GM23338 (cell line): ENCODE data around the gene CAMSAP2. TPM values are rescaled to one million over a fixed set of nuclear protein-coding genes. Genes with fewer than 3 reads are reported as not detected.

Experiments used
- ATAC-seq: fragments of 200-7000 bp; cut with Tn5 transposase; 3 replicates; pipeline ENCODE4 v1.9.1; 2020
- DNase-seq: peaks from one replicate; pipeline ENCODE4 v3.0.0-alpha.2; 2015; ENCODE audit warnings: low spot score
- H2AFZ ChIP-seq: fragments of 200-600 bp; sonication (generic); 2 replicates; pipeline ENCODE4 v1.8.0; 2016; ENCODE audit warnings: antibody characterized with exemption, mild to moderate bottlenecking, moderate library complexity
- H3F3A ChIP-seq: fragments of 200-600 bp; sonication (generic); replicated peaks from 2 replicates; pipeline ENCODE4 v1.8.0; 2017; ENCODE audit warnings: antibody characterized with exemption, mixed run types, low read depth
- H3K27ac ChIP-seq: fragments of 200-600 bp; sonication (generic); 2 replicates; pipeline ENCODE4 v1.6.1; 2016; ENCODE audit warnings: low read depth
- H3K27me3 ChIP-seq: fragments of 200-600 bp; sonication (generic); 2 replicates; pipeline ENCODE4 v1.8.0; 2016; ENCODE audit warnings: mild to moderate bottlenecking, mixed run types, moderate library complexity; ENCODE audit not compliant: insufficient read depth
- H3K36me3 ChIP-seq: fragments of 200-600 bp; sonication (generic); 2 replicates; pipeline ENCODE4 v1.8.0; 2016; ENCODE audit warnings: mild to moderate bottlenecking; ENCODE audit not compliant: insufficient read depth
- H3K4me1 ChIP-seq: fragments of 200-600 bp; sonication (generic); 2 replicates; pipeline ENCODE4 v1.8.0; 2016; ENCODE audit warnings: mild to moderate bottlenecking, moderate library complexity; ENCODE audit not compliant: insufficient read depth
- H3K4me2 ChIP-seq: fragments of 200-600 bp; sonication (generic); 2 replicates; pipeline ENCODE4 v1.7.1; 2017; ENCODE audit warnings: mixed run types
- H3K4me3 ChIP-seq: fragments of 200-600 bp; sonication (generic); 2 replicates; pipeline ENCODE4 v1.6.1; 2016; ENCODE audit warnings: mixed run types
- H3K79me2 ChIP-seq: fragments of 200-600 bp; sonication (generic); replicated peaks from 2 replicates; pipeline ENCODE4 v1.8.0; 2017; ENCODE audit warnings: mild to moderate bottlenecking; ENCODE audit not compliant: insufficient read depth
- H3K9me2 ChIP-seq: fragments of 200-600 bp; sonication (generic); 2 replicates; pipeline ENCODE4 v1.8.0; 2017; ENCODE audit not compliant: insufficient read depth
- H4K20me1 ChIP-seq: fragments of 200-600 bp; sonication (generic); replicated peaks from 2 replicates; pipeline ENCODE4 v1.8.0; 2017; ENCODE audit warnings: mild to moderate bottlenecking; ENCODE audit not compliant: insufficient read depth
- H3K27ac Mint-ChIP-seq: 2 replicates; pipeline ENCODE4 v1.8.0; 2020; ENCODE audit warnings: inconsistent platforms, mild to moderate bottlenecking, moderate library complexity, mixed read lengths
- H3K27me3 Mint-ChIP-seq: 3 replicates; pipeline ENCODE4 v1.8.0; 2022; ENCODE audit warnings: low read depth, mild to moderate bottlenecking, moderate library complexity, mixed read lengths, inconsistent platforms; ENCODE audit not compliant: insufficient read depth, poor library complexity
- H3K36me3 Mint-ChIP-seq: 3 replicates; pipeline ENCODE4 v1.8.0; 2021; ENCODE audit warnings: low read depth, mild to moderate bottlenecking, inconsistent platforms, moderate library complexity, mixed read lengths
- H3K4me1 Mint-ChIP-seq: 3 replicates; pipeline ENCODE4 v1.8.0; 2020; ENCODE audit warnings: mild to moderate bottlenecking, inconsistent platforms, mixed read lengths
- H3K4me3 Mint-ChIP-seq: 3 replicates; pipeline ENCODE4 v1.8.0; 2021; ENCODE audit warnings: moderate library complexity, mild to moderate bottlenecking, inconsistent platforms, mixed read lengths
- H3K9me3 Mint-ChIP-seq: 3 replicates; pipeline ENCODE4 v1.8.0; 2020; ENCODE audit warnings: moderate library complexity, mild to moderate bottlenecking, inconsistent platforms, mixed read lengths
- CREB1 ChIP-seq: fragments of 250-450 bp; sonication (Bioruptor Pico); IDR thresholded peaks from 2 replicates; pipeline ENCODE4 v1.5.0; 2020; ENCODE audit warnings: low read depth, mild to moderate bottlenecking, moderate library complexity
- ETS1 ChIP-seq: IDR thresholded peaks from 2 replicates; pipeline ENCODE4 v1.6.1; 2016; ENCODE audit warnings: antibody characterized with exemption
- EZH2 ChIP-seq: fragments of 200-600 bp; sonication (generic); IDR thresholded peaks from one replicate; pipeline ENCODE4 v1.8.0; 2017; ENCODE audit warnings: antibody characterized with exemption, mild to moderate bottlenecking, low read depth; ENCODE audit not compliant: unreplicated experiment
- EZH2phosphoT487 ChIP-seq: fragments of 200-600 bp; sonication (generic); IDR thresholded peaks from one replicate; pipeline ENCODE4 v1.8.1; 2018; ENCODE audit warnings: antibody characterized with exemption; ENCODE audit not compliant: unreplicated experiment
- JUNB ChIP-seq: IDR thresholded peaks from one replicate; pipeline ENCODE4 v1.6.1; 2016; ENCODE audit warnings: antibody characterized with exemption; ENCODE audit not compliant: unreplicated experiment
- NANOG ChIP-seq: IDR thresholded peaks from 2 replicates; pipeline ENCODE4 v1.6.1; 2016; ENCODE audit warnings: antibody characterized with exemption, borderline replicate concordance
- POLR2AphosphoS5 ChIP-seq: IDR thresholded peaks from 2 replicates; pipeline ENCODE4 v1.6.1; 2016; ENCODE audit warnings: antibody characterized with exemption, low read depth
- STAT1 ChIP-seq: IDR thresholded peaks from one replicate; pipeline ENCODE4 v1.6.1; 2016; ENCODE audit warnings: antibody characterized with exemption; ENCODE audit not compliant: unreplicated experiment
- ZNF114 ChIP-seq: fragments of 250-450 bp; sonication (Bioruptor Pico); IDR thresholded peaks from 2 replicates; pipeline ENCODE4 v1.5.0; 2020; ENCODE audit warnings: mild to moderate bottlenecking, moderate library complexity
- ZNF331 ChIP-seq: fragments of 250-450 bp; sonication (Bioruptor Pico); IDR thresholded peaks from 2 replicates; pipeline ENCODE4 v1.5.0; 2020; ENCODE audit warnings: low read depth, mild to moderate bottlenecking, moderate library complexity
- polyA plus RNA-seq: library from polyadenylated mRNA; unstranded; fragments of >200 nt; fragmentation: Nextera tagmentation; extraction: Ambion mirVana; gene quantifications from 2 replicates; pipeline ENCODE4 v1.2.1, GENCODE V29; 2016
- total RNA-seq: library from RNA; depleted of rRNA; stranded (reverse); fragments of >200 nt; shearing (Covaris generic); gene quantifications from 2 replicates; pipeline ENCODE4 v1.2.3, GENCODE V29; 2014
- TF ChIP-seq, protein P1 (sequence below): fragments of 250-450 bp; sonication (Bioruptor Pico); IDR thresholded peaks from 2 replicates; pipeline ENCODE4 v1.5.0; 2020; ENCODE audit warnings: mild to moderate bottlenecking, moderate library complexity
- TF ChIP-seq, protein P2 (sequence below), 2 experiments: fragments of 200-600 bp in 1 of 2; sonication (generic) in 1 of 2; conservative IDR thresholded peaks; 2 replicates each; pipeline versions ENCODE4 v1.5.1 to v1.6.1; 2016 to 2017; ENCODE audit warnings: antibody characterized with exemption in 2 of 2, low read depth in 2 of 2, mild to moderate bottlenecking in 2 of 2, moderate library complexity in 1 of 2

Gene CAMSAP2
- total and polyA plus RNA-seq, 2 experiments from 2014 or later = 9.1 to 21.3 TPM

DNA sequence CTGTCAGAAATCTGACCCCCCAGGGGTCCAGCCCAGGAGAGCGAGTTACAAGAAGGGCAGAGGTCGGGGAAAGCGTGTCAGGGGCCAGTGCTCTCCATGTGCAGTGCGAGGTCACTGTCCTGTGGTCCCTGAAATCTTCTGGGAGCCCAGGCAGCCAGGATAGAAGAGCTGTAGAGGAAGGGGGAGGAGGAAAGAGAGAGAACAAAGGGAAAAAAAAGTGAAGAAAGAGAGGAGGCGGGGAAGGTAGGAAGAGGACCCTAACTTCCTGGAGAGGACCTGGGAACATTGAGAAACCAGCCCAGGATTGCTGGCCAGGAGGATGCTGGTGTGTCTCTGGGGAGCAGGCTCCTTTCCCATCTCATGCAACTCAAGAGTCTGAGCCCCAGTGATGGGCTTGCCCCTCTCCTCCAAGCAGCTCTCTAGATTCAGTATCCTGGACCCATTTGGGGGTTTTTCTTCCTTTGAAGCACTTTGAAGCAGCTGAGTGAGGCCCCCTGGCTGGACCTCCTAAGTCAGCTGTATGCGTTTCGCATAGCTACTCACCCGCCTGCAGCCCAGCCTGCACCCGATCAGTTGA is 149.2 kb downstream of the CAMSAP2 start:
- Histone ChIP-seq H3K4me1 (peaks cover 43% of the 10 kb centered on the region), H3K79me2 (peaks cover 10% of the 10 kb centered on the region), H4K20me1 (no peaks in the 10 kb centered on the region; the same call in 1 of the 2 replicates), H3K9me2 (no peaks in the 10 kb centered on the region), H3K36me3 (no peaks in the 10 kb centered on the region), H3K27ac (no peak overlapping the region), H3K4me2 (peak overlapping the region; percentile 64), H2AFZ (peak overlapping the region; percentile 63; the same call in 1 of the 2 replicates), H3K27me3 (no peaks in the 10 kb centered on the region), H3F3A (0 out of 2 replicates have a peak, but pooled peaks cover 9% of the 10 kb centered on the region), H3K4me3 (no peak overlapping the region)
- TF ChIP-seq CREB1 (CRISPR knock-in tag) (no peak), EZH2 (no peak), EZH2phosphoT487 (no peak), ZNF331 (no peak), POLR2AphosphoS5 (no peak)
- no peaks in the 10 kb centered on the region for H3K36me3 Mint-ChIP-seq
- H3K27me3 Mint-ChIP-seq = peaks cover 27% of the 10 kb centered on the region
- H3K9me3 Mint-ChIP-seq = no peaks in the 10 kb centered on the region; the same call in 2 of the 3 replicates
- H3K4me3 Mint-ChIP-seq = no peak overlapping the region
- H3K4me1 Mint-ChIP-seq = peaks cover 54% of the 10 kb centered on the region
- no peak overlapping the region for H3K27ac Mint-ChIP-seq
- peak; percentile 21 for DNase-seq
- ATAC-seq = no peak

DNA sequence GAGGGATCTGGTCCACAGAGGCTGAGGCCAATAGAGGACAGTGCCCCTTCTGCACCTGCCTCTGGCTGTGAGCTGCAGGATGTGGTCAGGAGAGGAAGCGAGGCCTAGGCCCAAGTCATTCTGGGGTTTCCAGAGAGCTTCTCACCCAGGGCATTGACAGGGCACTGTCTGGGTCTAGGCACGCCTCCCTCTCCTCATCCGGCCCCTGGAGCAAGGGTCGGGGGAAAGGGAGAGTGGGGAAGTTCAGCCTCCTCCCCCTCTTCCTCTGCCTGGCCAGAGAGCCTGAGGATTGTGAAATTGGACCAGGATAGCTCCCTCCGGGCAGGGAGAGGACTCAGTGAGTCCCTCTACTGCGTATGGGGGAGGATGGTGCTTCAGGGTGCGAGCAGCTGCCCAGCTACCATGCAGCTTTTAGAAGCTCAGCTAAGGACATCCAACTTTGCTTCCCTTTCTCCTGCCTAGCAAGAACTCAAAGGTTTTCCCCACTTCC is 149.7 kb downstream of the CAMSAP2 start:
- Histone ChIP-seq H4K20me1 (no peaks in the 10 kb centered on the region; the same call in 1 of the 2 replicates), H3K4me1 (peaks cover 46% of the 10 kb centered on the region), H3K27ac (no peak overlapping the region), H3K9me2 (no peaks in the 10 kb centered on the region), H3F3A (0 out of 2 replicates have a peak, but pooled peaks cover 9% of the 10 kb centered on the region), H3K36me3 (no peaks in the 10 kb centered on the region), H3K4me3 (0 out of 2 replicates have a peak overlapping the region, but pooled peaks have one; percentile 17), H3K4me2 (peak overlapping the region; percentile 64), H3K79me2 (peaks cover 15% of the 10 kb centered on the region), H2AFZ (peak overlapping the region; percentile 63; the same call in 1 of the 2 replicates), H3K27me3 (no peaks in the 10 kb centered on the region)
- DNase-seq = peak; percentile 33
- H3K4me3 Mint-ChIP-seq = no peak overlapping the region
- H3K4me1 Mint-ChIP-seq = peaks cover 52% of the 10 kb centered on the region
- H3K27me3 Mint-ChIP-seq = peaks cover 27% of the 10 kb centered on the region
- H3K36me3 Mint-ChIP-seq = no peaks in the 10 kb centered on the region
- H3K9me3 Mint-ChIP-seq = no peaks in the 10 kb centered on the region; the same call in 2 of the 3 replicates
- peak; percentile 3; the same call in 2 of the 3 replicates for ATAC-seq
- H3K27ac Mint-ChIP-seq = no peak overlapping the region
- TF ChIP-seq EZH2 (no peak), STAT1 (no peak), POLR2AphosphoS5 (no peak), NANOG (no peak), CREB1 (CRISPR knock-in tag) (no peak), ZNF331 (no peak), EZH2phosphoT487 (no peak), ZNF114 (CRISPR knock-in tag) (no peak), JUNB (no peak), ETS1 (no peak)
- TF ChIP-seq, protein P1, sequence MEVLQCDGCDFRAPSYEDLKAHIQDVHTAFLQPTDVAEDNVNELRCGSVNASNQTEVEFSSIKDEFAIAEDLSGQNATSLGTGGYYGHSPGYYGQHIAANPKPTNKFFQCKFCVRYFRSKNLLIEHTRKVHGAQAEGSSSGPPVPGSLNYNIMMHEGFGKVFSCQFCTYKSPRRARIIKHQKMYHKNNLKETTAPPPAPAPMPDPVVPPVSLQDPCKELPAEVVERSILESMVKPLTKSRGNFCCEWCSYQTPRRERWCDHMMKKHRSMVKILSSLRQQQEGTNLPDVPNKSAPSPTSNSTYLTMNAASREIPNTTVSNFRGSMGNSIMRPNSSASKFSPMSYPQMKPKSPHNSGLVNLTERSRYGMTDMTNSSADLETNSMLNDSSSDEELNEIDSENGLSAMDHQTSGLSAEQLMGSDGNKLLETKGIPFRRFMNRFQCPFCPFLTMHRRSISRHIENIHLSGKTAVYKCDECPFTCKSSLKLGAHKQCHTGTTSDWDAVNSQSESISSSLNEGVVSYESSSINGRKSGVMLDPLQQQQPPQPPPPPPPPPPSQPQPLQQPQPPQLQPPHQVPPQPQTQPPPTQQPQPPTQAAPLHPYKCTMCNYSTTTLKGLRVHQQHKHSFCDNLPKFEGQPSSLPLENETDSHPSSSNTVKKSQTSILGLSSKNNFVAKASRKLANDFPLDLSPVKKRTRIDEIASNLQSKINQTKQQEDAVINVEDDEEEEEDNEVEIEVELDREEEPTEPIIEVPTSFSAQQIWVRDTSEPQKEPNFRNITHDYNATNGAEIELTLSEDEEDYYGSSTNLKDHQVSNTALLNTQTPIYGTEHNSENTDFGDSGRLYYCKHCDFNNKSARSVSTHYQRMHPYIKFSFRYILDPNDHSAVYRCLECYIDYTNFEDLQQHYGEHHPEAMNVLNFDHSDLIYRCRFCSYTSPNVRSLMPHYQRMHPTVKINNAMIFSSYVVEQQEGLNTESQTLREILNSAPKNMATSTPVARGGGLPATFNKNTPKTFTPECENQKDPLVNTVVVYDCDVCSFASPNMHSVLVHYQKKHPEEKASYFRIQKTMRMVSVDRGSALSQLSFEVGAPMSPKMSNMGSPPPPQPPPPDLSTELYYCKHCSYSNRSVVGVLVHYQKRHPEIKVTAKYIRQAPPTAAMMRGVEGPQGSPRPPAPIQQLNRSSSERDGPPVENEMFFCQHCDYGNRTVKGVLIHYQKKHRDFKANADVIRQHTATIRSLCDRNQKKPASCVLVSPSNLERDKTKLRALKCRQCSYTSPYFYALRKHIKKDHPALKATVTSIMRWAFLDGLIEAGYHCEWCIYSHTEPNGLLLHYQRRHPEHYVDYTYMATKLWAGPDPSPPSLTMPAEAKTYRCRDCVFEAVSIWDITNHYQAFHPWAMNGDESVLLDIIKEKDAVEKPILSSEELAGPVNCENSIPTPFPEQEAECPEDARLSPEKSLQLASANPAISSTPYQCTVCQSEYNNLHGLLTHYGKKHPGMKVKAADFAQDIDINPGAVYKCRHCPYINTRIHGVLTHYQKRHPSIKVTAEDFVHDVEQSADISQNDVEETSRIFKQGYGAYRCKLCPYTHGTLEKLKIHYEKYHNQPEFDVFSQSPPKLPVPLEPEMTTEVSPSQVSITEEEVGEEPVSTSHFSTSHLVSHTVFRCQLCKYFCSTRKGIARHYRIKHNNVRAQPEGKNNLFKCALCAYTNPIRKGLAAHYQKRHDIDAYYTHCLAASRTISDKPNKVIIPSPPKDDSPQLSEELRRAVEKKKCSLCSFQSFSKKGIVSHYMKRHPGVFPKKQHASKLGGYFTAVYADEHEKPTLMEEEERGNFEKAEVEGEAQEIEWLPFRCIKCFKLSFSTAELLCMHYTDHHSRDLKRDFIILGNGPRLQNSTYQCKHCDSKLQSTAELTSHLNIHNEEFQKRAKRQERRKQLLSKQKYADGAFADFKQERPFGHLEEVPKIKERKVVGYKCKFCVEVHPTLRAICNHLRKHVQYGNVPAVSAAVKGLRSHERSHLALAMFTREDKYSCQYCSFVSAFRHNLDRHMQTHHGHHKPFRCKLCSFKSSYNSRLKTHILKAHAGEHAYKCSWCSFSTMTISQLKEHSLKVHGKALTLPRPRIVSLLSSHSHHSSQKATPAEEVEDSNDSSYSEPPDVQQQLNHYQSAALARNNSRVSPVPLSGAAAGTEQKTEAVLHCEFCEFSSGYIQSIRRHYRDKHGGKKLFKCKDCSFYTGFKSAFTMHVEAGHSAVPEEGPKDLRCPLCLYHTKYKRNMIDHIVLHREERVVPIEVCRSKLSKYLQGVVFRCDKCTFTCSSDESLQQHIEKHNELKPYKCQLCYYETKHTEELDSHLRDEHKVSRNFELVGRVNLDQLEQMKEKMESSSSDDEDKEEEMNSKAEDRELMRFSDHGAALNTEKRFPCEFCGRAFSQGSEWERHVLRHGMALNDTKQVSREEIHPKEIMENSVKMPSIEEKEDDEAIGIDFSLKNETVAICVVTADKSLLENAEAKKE = no peak
- TF ChIP-seq, protein P2, sequence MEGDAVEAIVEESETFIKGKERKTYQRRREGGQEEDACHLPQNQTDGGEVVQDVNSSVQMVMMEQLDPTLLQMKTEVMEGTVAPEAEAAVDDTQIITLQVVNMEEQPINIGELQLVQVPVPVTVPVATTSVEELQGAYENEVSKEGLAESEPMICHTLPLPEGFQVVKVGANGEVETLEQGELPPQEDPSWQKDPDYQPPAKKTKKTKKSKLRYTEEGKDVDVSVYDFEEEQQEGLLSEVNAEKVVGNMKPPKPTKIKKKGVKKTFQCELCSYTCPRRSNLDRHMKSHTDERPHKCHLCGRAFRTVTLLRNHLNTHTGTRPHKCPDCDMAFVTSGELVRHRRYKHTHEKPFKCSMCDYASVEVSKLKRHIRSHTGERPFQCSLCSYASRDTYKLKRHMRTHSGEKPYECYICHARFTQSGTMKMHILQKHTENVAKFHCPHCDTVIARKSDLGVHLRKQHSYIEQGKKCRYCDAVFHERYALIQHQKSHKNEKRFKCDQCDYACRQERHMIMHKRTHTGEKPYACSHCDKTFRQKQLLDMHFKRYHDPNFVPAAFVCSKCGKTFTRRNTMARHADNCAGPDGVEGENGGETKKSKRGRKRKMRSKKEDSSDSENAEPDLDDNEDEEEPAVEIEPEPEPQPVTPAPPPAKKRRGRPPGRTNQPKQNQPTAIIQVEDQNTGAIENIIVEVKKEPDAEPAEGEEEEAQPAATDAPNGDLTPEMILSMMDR (conservative IDR thresholded peaks at IDR 0.05; ENCODE audit: low read depth in 2 of 2) = no peak
